HL-60 (cell line): ENCODE data around the gene MAPKAPK2.

ENCODE experiments used
- DNase-seq, 2 experiments: peaks; one replicate each; pipeline ENCODE4 v3.0.0-alpha.2; 2010 to 2020; ENCODE audit warnings: low read depth in 1 of 2, low spot score in 1 of 2
- H3K27ac ChIP-seq: fragments of 250-450 bp; sonication (Bioruptor Pico); replicated peaks from 2 replicates; pipeline ENCODE4 v1.5.1; 2020; ENCODE audit warnings: mild to moderate bottlenecking, moderate library complexity
- H3K27me3 ChIP-seq: fragments of 250-450 bp; sonication (Bioruptor Pico); 2 replicates; pipeline ENCODE4 v1.5.1; 2021; ENCODE audit warnings: mild to moderate bottlenecking, moderate library complexity; ENCODE audit not compliant: insufficient read depth, poor library complexity, severe bottlenecking
- H3K4me3 ChIP-seq: replicated peaks from 2 replicates; pipeline ENCODE4 v1.5.1; 2011; ENCODE audit warnings: mild to moderate bottlenecking, control low read depth, low read length; ENCODE audit not compliant: insufficient read depth
- CTCF ChIP-seq: IDR thresholded peaks from one replicate; pipeline ENCODE4 v1.5.1; 2011; ENCODE audit warnings: low read length, control low read depth, inconsistent platforms; ENCODE audit not compliant: insufficient read depth
- GABPA ChIP-seq: IDR thresholded peaks from 2 replicates; pipeline ENCODE4 v1.6.1; 2012; ENCODE audit warnings: low read depth
- POLR2AphosphoS5 ChIP-seq: IDR thresholded peaks from 2 replicates; pipeline ENCODE4 v1.6.1; 2012; ENCODE audit warnings: low read depth
- SPI1 ChIP-seq: IDR thresholded peaks from 2 replicates; pipeline ENCODE4 v1.6.1; 2012; ENCODE audit warnings: low read depth, mild to moderate bottlenecking, borderline replicate concordance
- TF ChIP-seq, protein P1 (sequence below): IDR thresholded peaks from 2 replicates; pipeline ENCODE4 v1.6.1; 2012; ENCODE audit warnings: low read depth; ENCODE audit not compliant: insufficient replicate concordance

The MAPKAPK2 gene

GRCh38 chr1:206782448-206782847, 97.7 kb downstream of the MAPKAPK2 start:
- TF ChIP-seq GABPA: no peak
- TF ChIP-seq, protein P1, sequence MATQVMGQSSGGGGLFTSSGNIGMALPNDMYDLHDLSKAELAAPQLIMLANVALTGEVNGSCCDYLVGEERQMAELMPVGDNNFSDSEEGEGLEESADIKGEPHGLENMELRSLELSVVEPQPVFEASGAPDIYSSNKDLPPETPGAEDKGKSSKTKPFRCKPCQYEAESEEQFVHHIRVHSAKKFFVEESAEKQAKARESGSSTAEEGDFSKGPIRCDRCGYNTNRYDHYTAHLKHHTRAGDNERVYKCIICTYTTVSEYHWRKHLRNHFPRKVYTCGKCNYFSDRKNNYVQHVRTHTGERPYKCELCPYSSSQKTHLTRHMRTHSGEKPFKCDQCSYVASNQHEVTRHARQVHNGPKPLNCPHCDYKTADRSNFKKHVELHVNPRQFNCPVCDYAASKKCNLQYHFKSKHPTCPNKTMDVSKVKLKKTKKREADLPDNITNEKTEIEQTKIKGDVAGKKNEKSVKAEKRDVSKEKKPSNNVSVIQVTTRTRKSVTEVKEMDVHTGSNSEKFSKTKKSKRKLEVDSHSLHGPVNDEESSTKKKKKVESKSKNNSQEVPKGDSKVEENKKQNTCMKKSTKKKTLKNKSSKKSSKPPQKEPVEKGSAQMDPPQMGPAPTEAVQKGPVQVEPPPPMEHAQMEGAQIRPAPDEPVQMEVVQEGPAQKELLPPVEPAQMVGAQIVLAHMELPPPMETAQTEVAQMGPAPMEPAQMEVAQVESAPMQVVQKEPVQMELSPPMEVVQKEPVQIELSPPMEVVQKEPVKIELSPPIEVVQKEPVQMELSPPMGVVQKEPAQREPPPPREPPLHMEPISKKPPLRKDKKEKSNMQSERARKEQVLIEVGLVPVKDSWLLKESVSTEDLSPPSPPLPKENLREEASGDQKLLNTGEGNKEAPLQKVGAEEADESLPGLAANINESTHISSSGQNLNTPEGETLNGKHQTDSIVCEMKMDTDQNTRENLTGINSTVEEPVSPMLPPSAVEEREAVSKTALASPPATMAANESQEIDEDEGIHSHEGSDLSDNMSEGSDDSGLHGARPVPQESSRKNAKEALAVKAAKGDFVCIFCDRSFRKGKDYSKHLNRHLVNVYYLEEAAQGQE: no peak
- no peak for TF ChIP-seq CTCF
- TF ChIP-seq POLR2AphosphoS5: no peak
- no peak for TF ChIP-seq SPI1
- no peak overlapping the region for H3K27ac ChIP-seq
- H3K4me3 ChIP-seq: no peak overlapping the region
- peak in 1 of 2 experiments; percentile 38 for DNase-seq
- no peaks in the 10 kb centered on the region for H3K27me3 ChIP-seq

DNA sequence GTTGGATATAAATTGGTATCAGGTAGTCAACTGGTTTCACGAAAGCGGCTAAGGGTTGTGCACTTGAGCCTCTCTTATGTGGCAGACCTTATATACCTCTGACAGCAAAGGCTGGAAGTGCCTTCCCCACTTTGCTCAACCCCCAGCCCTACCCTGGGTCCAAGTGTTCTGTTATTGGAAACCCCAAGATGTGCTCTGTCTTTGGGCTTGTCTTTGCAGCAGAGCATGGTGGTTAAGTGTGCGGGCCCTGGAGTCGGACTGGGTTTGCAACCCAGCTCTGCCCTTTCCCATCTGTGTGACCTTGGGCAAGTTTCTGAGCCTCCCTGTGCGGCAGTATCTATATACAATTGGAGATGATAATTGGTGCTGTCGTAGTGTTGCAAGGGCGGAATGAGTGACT, 98.8 kb downstream of the MAPKAPK2 start:
- TF ChIP-seq SPI1 (no peak), CTCF (no peak), GABPA (no peak), POLR2AphosphoS5 (no peak)
- TF ChIP-seq, protein P1: no peak
- no peak overlapping the region for H3K27ac ChIP-seq

More for the DNA sequence above, 98.8 kb downstream of the MAPKAPK2 start:
- DNase-seq: no peak
- no peak overlapping the region for H3K4me3 ChIP-seq
- no peaks in the 10 kb centered on the region for H3K27me3 ChIP-seq
